H1 (cell line): Measurements from ENCODE around the gene LAMA3. TPM values are rescaled to one million over a fixed set of nuclear protein-coding genes. Genes with fewer than 3 reads are reported as not detected.

Experiments
- EGR1 ChIP-seq: IDR thresholded peaks from 2 replicates; pipeline ENCODE4 v1.6.1; 2011; ENCODE audit warnings: low read depth, low read length, borderline replicate concordance
- EP300 ChIP-seq, 2 experiments: IDR thresholded peaks; 1 replicate in 1 of 2; 2 replicates in 1 of 2; pipeline ENCODE4 v1.6.1; 2011 to 2012; ENCODE audit warnings: low read depth in 2 of 2, low read length in 2 of 2, mild to moderate bottlenecking in 2 of 2, borderline replicate concordance in 1 of 2, inconsistent platforms in 1 of 2, moderate library complexity in 1 of 2
- JUND ChIP-seq: IDR thresholded peaks from 2 replicates; pipeline ENCODE4 v1.6.1; 2011; ENCODE audit warnings: mild to moderate bottlenecking, improper control_type of control experiment, low read length
- polyA plus RNA-seq, 7 experiments: library from polyadenylated mRNA; depleted of rRNA in 3 of 7; stranded (reverse) in 5 of 7; unstranded in 2 of 7; fragments of >200 nt in 5 of 7; fragments of 200-250 nt in 2 of 7; gene quantifications; 1 replicate in 5 of 7; 2 replicates in 1 of 7; 4 replicates in 1 of 7; pipeline versions ENCODE4 v1.2.1 to v1.2.3, GENCODE V29; 2011 to 2013; ENCODE audit warnings: missing spikeins in 2 of 7, mixed read lengths in 2 of 7
- total RNA-seq: library from RNA; stranded (reverse); fragmentation: NEBNext Ultra II Directional; extraction: Animal tissue kit (Norgen Biotek cat#: 25700); gene quantifications from 2 replicates; pipeline ENCODE4 v1.2.1, GENCODE V29; 2021
- TF ChIP-seq, protein P1 (sequence below), 3 experiments: IDR thresholded peaks; 1 replicate in 2 of 3; 2 replicates in 1 of 3; pipeline versions ENCODE4 v1.5.1 to v1.6.1; 2011; ENCODE audit warnings: low read length in 3 of 3, mild to moderate bottlenecking in 3 of 3, inconsistent platforms in 2 of 3, low read depth in 1 of 3, moderate library complexity in 1 of 3; ENCODE audit not compliant: insufficient read depth in 1 of 3; ENCODE audit errors: control extremely low read depth in 1 of 3

The LAMA3 gene
- total and polyA plus RNA-seq, 2 of the 8 experiments (the other 6 are each of a cell fraction or from before 2014, with no cell fraction given), result 0.76 to 5.0 TPM

DNA sequence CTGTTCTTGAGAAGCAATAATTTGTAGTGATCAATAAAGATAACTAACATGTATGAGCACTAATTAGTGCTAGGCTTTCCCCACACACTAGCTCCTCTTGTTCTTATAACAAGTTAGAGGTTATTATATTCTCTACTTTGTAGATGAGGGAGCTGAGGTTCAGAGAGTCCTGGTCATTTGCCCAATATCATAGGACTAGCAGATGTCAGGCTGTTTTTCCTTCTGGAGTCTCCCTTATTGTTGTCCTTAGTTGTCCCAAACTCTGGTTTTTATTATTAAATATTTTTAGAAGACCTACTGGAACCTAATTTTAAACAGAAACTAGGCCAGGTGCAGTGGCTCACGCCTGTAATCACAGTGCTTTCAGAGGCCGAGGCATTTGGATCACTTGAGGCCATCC lies 308.8 kb downstream of the LAMA3 start (continued):
- TF ChIP-seq, protein P1, sequence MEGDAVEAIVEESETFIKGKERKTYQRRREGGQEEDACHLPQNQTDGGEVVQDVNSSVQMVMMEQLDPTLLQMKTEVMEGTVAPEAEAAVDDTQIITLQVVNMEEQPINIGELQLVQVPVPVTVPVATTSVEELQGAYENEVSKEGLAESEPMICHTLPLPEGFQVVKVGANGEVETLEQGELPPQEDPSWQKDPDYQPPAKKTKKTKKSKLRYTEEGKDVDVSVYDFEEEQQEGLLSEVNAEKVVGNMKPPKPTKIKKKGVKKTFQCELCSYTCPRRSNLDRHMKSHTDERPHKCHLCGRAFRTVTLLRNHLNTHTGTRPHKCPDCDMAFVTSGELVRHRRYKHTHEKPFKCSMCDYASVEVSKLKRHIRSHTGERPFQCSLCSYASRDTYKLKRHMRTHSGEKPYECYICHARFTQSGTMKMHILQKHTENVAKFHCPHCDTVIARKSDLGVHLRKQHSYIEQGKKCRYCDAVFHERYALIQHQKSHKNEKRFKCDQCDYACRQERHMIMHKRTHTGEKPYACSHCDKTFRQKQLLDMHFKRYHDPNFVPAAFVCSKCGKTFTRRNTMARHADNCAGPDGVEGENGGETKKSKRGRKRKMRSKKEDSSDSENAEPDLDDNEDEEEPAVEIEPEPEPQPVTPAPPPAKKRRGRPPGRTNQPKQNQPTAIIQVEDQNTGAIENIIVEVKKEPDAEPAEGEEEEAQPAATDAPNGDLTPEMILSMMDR (IDR thresholded peaks at IDR 0.05; ENCODE audit: control extremely low read depth in 1 of 3, insufficient read depth in 1 of 3, low read depth in 1 of 3, low read length in 3 of 3), result no peak
- TF ChIP-seq JUND, result no peak
- TF ChIP-seq EP300 (IDR thresholded peaks at IDR 0.05; ENCODE audit: borderline replicate concordance in 1 of 2, low read depth in 2 of 2, low read length in 2 of 2), result no peak
- TF ChIP-seq EGR1, result no peak
